Measurements from ENCODE around the gene TBC1D10B. TPM values are rescaled to one million over a fixed set of nuclear protein-coding genes. Genes with fewer than 3 reads are reported as not detected.

Gene TBC1D10B
- total and polyA plus RNA-seq, 9 of the 15 experiments (the other 6 are each of a cell fraction or from before 2014, with no cell fraction given), result 2.2 to 55.4 (median 17.5) TPM

DNA sequence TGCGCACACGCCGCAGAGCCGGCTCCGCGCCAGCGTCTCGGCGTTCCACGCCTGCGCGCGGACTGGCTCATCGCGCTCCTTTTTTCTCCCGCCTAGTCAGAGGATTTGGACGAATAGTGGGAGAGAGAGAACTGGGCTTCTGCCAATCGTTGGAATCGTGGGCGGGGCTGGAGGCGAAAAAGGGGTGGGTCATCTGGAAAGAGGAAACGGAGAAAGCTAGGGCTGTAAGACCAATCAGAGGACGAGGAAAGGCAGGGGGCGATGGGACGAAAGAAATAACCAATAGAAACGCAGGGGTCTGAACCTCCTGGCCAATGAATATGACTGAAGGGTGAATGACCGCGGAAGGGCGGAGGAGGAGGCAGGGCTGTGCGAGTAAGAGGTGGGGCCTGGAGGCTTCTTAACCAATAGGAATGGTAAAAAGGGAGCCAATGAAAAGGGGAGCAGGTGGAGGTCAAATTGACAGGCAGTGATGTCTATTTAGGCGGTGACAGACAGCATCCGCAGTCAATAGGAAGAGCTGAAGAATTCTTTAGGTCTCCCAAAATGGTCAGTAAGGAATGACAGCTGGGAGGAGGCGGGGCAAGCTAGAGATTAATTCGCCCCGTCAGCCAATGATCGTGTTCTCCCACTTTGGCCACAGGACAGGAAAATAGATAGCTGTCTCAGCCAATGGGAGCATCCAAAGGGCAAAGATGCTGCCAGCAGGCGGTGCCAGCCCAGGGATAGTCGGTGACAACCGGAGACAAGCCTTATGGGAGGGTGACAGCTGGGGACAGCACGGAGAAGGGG, at the start of gene TBC1D10B (continued):
- TF ChIP-seq, protein P1, sequence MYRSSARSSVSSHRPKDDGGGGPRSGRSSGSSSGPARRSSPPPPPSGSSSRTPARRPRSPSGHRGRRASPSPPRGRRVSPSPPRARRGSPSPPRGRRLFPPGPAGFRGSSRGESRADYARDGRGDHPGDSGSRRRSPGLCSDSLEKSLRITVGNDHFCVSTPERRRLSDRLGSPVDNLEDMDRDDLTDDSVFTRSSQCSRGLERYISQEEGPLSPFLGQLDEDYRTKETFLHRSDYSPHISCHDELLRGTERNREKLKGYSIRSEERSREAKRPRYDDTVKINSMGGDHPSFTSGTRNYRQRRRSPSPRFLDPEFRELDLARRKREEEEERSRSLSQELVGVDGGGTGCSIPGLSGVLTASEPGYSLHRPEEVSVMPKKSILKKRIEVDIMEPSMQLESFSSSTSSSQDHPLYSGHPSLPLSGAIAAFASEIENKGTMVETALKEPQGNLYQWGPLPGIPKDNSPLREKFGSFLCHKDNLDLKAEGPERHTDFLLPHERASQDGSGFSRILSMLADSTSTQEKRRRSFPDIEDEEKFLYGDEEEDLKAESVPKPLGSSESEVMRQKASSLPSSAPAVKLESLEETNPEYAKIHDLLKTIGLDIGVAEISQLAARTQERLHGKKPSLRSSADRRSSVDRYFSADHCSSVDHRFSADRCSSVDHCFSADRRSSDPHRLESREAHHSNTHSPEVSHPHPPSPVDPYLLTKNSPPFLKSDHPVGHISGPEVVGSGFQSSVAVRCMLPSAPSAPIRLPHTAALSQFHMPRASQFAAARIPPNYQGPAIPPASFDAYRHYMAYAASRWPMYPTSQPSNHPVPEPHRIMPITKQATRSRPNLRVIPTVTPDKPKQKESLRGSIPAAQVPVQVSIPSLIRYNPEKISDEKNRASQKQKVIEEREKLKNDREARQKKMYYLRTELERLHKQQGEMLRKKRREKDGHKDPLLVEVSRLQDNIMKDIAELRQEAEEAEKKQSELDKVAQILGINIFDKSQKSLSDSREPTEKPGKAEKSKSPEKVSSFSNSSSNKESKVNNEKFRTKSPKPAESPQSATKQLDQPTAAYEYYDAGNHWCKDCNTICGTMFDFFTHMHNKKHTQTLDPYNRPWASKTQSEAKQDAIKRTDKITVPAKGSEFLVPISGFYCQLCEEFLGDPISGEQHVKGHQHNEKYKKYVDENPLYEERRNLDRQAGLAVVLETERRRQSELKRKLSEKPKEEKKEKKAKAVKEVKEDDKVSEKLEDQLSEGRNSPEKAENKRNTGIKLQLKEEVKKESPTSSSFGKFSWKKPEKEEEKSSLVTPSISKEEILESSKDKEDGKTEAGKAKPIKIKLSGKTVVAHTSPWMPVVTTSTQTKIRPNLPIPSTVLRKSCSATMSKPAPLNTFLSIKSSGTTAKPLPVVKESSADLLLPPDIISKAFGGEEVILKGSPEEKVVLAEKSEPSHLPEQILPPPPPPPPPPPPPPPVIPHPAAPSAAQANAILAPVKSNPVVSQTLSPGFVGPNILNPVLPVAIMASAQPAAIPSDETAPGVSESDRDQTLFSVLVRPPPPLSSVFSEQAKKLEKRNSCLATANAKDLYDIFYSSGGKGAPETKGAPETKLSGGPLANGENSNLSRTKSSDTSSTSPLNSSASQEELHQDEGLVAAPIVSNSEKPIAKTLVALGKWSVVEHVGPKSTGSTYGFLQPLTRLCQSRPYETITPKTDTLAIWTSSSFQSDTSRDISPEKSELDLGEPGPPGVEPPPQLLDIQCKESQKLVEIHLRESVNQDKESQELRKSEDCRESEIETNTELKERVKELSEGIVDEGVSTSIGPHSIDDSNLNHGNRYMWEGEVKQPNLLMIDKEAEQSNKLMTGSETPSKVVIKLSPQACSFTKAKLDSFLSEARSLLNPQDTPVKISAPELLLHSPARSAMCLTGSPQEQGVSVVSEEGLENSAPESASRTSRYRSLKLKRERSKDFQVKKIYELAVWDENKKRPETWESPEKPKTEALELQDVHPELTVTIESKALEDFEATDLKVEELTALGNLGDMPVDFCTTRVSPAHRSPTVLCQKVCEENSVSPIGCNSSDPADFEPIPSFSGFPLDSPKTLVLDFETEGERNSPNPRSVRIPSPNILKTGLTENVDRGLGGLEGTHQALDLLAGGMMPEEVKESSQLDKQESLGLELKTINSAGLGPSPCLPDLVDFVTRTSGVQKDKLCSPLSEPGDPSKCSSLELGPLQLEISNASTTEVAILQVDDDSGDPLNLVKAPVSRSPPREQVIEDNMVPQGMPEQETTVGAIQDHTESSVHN (IDR thresholded peaks at IDR 0.05; ENCODE audit: borderline replicate concordance in 1 of 2, low read depth in 1 of 2), result no peak
- peak; percentile 85 for TF ChIP-seq NFYB (IDR thresholded peaks at IDR 0.05; ENCODE audit: extremely low read depth, insufficient read length)
- peak; percentile 60 for TF ChIP-seq HMGN3 (IDR thresholded peaks at IDR 0.05; ENCODE audit: borderline replicate concordance, extremely low read depth, insufficient read length, low read depth, low read length)
- no peak for TF ChIP-seq SLC30A9 (CRISPR knock-in tag; IDR thresholded peaks at IDR 0.05)
- no peak; the same call in 1 of the 2 replicates for TF ChIP-seq CTBP1 (IDR thresholded peaks at IDR 0.05; ENCODE audit: borderline replicate concordance)
- TF ChIP-seq, protein P2, sequence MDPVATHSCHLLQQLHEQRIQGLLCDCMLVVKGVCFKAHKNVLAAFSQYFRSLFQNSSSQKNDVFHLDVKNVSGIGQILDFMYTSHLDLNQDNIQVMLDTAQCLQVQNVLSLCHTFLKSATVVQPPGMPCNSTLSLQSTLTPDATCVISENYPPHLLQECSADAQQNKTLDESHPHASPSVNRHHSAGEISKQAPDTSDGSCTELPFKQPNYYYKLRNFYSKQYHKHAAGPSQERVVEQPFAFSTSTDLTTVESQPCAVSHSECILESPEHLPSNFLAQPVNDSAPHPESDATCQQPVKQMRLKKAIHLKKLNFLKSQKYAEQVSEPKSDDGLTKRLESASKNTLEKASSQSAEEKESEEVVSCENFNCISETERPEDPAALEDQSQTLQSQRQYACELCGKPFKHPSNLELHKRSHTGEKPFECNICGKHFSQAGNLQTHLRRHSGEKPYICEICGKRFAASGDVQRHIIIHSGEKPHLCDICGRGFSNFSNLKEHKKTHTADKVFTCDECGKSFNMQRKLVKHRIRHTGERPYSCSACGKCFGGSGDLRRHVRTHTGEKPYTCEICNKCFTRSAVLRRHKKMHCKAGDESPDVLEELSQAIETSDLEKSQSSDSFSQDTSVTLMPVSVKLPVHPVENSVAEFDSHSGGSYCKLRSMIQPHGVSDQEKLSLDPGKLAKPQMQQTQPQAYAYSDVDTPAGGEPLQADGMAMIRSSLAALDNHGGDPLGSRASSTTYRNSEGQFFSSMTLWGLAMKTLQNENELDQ (CRISPR knock-in tag; IDR thresholded peaks at IDR 0.05; ENCODE audit: borderline replicate concordance), result no peak
- TF ChIP-seq RCOR1 (IDR thresholded peaks at IDR 0.05; ENCODE audit: borderline replicate concordance in 1 of 2, low read depth in 2 of 2, low read length in 2 of 2), result peak in 1 of 2 experiments; percentile 84; a peak in 2 of 4 replicates
- no peak; the same call in 1 of the 2 replicates for TF ChIP-seq NR2C1 (IDR thresholded peaks at IDR 0.05)
- no peak for TF ChIP-seq NR2C1 (tag; IDR thresholded peaks at IDR 0.05)
- TF ChIP-seq ATF7 (IDR thresholded peaks at IDR 0.05), result peak; percentile 90
- TF ChIP-seq, protein P3, sequence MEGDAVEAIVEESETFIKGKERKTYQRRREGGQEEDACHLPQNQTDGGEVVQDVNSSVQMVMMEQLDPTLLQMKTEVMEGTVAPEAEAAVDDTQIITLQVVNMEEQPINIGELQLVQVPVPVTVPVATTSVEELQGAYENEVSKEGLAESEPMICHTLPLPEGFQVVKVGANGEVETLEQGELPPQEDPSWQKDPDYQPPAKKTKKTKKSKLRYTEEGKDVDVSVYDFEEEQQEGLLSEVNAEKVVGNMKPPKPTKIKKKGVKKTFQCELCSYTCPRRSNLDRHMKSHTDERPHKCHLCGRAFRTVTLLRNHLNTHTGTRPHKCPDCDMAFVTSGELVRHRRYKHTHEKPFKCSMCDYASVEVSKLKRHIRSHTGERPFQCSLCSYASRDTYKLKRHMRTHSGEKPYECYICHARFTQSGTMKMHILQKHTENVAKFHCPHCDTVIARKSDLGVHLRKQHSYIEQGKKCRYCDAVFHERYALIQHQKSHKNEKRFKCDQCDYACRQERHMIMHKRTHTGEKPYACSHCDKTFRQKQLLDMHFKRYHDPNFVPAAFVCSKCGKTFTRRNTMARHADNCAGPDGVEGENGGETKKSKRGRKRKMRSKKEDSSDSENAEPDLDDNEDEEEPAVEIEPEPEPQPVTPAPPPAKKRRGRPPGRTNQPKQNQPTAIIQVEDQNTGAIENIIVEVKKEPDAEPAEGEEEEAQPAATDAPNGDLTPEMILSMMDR (IDR thresholded peaks at IDR 0.05 in 2 of 3, conservative IDR thresholded peaks at IDR 0.05 in 1 of 3; ENCODE audit: insufficient read depth in 2 of 3, low read depth in 1 of 3, low read length in 3 of 3), result peak; percentile 29 to 47 (median 44); a peak in 4 of 6 replicates
- TF ChIP-seq HCFC1 (IDR thresholded peaks at IDR 0.05; ENCODE audit: low read depth, low read length), result peak; percentile 11; the same call in 1 of the 2 replicates
- no peak for TF ChIP-seq GABPB2 (CRISPR knock-in tag; conservative IDR thresholded peaks at IDR 0.05)

Measured in K562 (cell line).